DND-41 (cell line): Measurements from ENCODE around the gene CASS4.

Experiments used
- CTCF ChIP-seq: IDR thresholded peaks from 2 replicates; pipeline ENCODE4 v1.5.1; 2012; ENCODE audit warnings: borderline replicate concordance, low read length, moderate library complexity, mild to moderate bottlenecking; ENCODE audit not compliant: poor library complexity, severe bottlenecking; ENCODE audit errors: extremely low read depth
- EZH2 ChIP-seq: IDR thresholded peaks from 3 replicates; pipeline ENCODE4 v1.6.1; 2012; ENCODE audit warnings: borderline replicate concordance, low read depth, mild to moderate bottlenecking, moderate library complexity, low read length, inconsistent platforms; ENCODE audit not compliant: severe bottlenecking

GRCh38 chr20:56373942-56374341 lies 38.1 kb upstream of the CASS4 start:
- no peak for TF ChIP-seq CTCF
- no peak for TF ChIP-seq EZH2
